Activated CD4-positive, alpha-beta T cell treated with anti-CD3 and anti-CD28 coated beads for 36 hours (primary cell): ENCODE data around the gene NSUN2. TPM values are rescaled to one million over a fixed set of nuclear protein-coding genes. Genes with fewer than 3 reads are reported as not detected.

ENCODE experiments used
- ATAC-seq: fragments of 200-7000 bp; cut with Tn5 transposase; one replicate; pipeline ENCODE4 v1.10.0; 2021; ENCODE audit warnings: mild to moderate bottlenecking, moderate library complexity
- CTCF ChIA-PET: fragments of 350-600 bp; sonication (Branson Sonifier 250); formaldehyde crosslinking; loops from one replicate; lab custom pipeline; 2021; ENCODE audit warnings: antibody characterized with exemption; lab: Charles Lee
- POLR2A ChIA-PET: fragments of 350-600 bp; sonication (Branson Sonifier 250); formaldehyde crosslinking; loops from one replicate; lab custom pipeline; 2021; ENCODE audit warnings: antibody characterized with exemption, inconsistent platforms; lab: Charles Lee
- DNase-seq: peaks from one replicate; pipeline ENCODE4 v3.0.0-alpha.2; 2020
- H3K27ac Mint-ChIP-seq: one replicate; pipeline ENCODE4 v1.8.0; 2021; ENCODE audit warnings: mixed read lengths
- H3K27me3 Mint-ChIP-seq: one replicate; pipeline ENCODE4 v1.8.0; 2021; ENCODE audit warnings: mixed read lengths
- H3K36me3 Mint-ChIP-seq: one replicate; pipeline ENCODE4 v1.8.0; 2021; ENCODE audit warnings: low read depth, mixed read lengths
- H3K4me1 Mint-ChIP-seq: one replicate; pipeline ENCODE4 v1.8.0; 2021; ENCODE audit warnings: mixed read lengths
- H3K4me3 Mint-ChIP-seq: one replicate; pipeline ENCODE4 v1.8.0; 2021; ENCODE audit warnings: mild to moderate bottlenecking, moderate library complexity, mixed read lengths
- H3K9me3 Mint-ChIP-seq: one replicate; pipeline ENCODE4 v1.8.0; 2021; ENCODE audit warnings: low read depth, mixed read lengths
- intact Hi-C, 2 experiments: fragments of 100-400 bp; cut with DNase I in 1 of 2; cut with micrococcal nuclease in 1 of 2; formaldehyde crosslinking; loops; one replicate each; pipeline versions ENCODE4 v1.14.2 to v1.15.1; 2022 to 2024; cut with DNase I, micrococcal nuclease
- total RNA-seq, 2 experiments: library from RNA; stranded (reverse); gene quantifications; one replicate each; pipeline ENCODE4 v1.2.3, GENCODE V29; 2021

Gene NSUN2
- total RNA-seq, 2 experiments from 2014 or later: 91.1 to 97.1 TPM

DNA sequence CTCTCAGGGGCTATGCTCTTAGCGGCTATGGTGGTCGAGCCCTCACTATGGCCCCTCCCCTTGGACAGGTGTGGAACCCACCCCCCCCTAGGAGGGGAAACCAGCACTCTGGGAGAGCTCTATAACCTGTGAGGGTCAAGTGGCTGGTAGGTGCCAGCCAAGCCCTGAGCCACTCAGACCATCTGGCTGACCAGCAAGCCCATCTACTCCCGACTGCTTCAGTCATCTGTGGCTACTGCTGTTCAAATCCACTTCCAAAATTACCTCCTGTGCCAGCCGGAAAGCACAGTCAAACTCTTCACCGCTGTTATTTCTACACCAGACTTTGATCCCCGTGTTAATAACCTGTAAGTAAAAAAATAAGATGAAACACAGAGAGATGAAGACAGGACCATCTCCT lies 28.5 kb downstream of the NSUN2 start:
- Mint-ChIP-seq H3K27me3 (no peaks in the 10 kb centered on the region), H3K4me1 (no peaks in the 10 kb centered on the region), H3K4me3 (no peak overlapping the region), H3K36me3 (peaks cover 76% of the 10 kb centered on the region), H3K27ac (no peak overlapping the region), H3K9me3 (no peaks in the 10 kb centered on the region)
- ATAC-seq (no peak), DNase-seq (no peak)
- ChIA-PET CTCF (no interaction called here), POLR2A (no interaction called here)
- intact Hi-C loops: loop anchor here in 1 of 2 experiments (10.0 kb wide), 1 partner anchor 230 kb away; the partner anchor contains the start of gene MED10

DNA sequence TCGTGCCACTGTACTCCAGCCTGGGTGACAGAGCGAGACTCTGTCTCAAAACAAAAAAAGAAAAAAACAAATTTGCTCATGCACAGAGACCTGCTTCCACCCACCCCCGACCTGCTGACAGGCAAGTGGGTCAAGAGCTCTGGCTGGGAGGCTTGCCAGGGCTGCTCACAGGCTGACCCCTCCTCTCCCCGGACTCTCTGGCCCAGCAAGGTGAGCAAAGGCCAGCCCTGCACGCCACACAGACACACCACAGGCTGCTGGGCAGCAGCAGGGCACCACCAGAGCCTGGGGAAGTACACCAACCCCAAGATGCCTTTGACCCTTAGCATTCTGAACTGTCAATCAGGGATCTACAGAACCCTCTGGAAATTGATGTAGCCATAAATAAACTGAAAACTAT lies 29.2 kb downstream of the NSUN2 start:
- intact Hi-C loops: loop anchor here in 1 of 2 experiments (10.0 kb wide), 1 partner anchor 229 kb away; the partner anchor contains the start of gene MED10
- no peak overlapping the region for H3K4me3 Mint-ChIP-seq
- POLR2A ChIA-PET: no interaction called here
- CTCF ChIA-PET: interaction anchor here (0.6 kb wide), 1 partner anchor 64 kb away, joined by 3 read pairs; no protein-coding TSS in a partner anchor
- DNase-seq: no peak
- no peak overlapping the region for H3K27ac Mint-ChIP-seq
- H3K36me3 Mint-ChIP-seq: peaks cover 75% of the 10 kb centered on the region
- no peaks in the 10 kb centered on the region for H3K27me3 Mint-ChIP-seq
- no peaks in the 10 kb centered on the region for H3K4me1 Mint-ChIP-seq
- ATAC-seq: no peak
- H3K9me3 Mint-ChIP-seq: no peaks in the 10 kb centered on the region

DNA sequence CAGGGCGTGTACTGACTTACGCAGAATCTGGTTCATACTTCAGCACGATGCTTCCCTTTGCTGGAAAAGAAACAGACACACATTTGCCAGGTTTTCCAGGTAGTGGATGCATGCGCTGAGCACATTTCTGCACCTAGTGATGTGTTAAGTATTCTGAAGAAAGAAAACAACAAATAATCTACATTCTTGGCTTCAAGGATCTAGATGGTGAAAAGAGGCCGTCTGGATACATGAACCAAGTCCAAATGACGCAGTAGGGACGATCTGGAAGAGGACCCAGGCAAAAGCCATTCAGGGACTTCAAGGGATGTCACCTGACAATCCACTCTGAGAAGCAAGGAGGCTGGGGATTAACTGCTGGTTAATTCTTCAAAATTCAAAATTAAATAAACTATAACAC lies 30.4 kb downstream of the NSUN2 start:
- ChIA-PET CTCF (interaction anchor here (0.7 kb wide), 1 partner anchor 96 kb away, joined by 3 read pairs; no protein-coding TSS in a partner anchor), POLR2A (no interaction called here)
- Mint-ChIP-seq H3K27me3 (no peaks in the 10 kb centered on the region), H3K9me3 (no peaks in the 10 kb centered on the region), H3K36me3 (peaks cover 82% of the 10 kb centered on the region), H3K4me1 (no peaks in the 10 kb centered on the region), H3K27ac (no peak overlapping the region), H3K4me3 (no peak overlapping the region)
- intact Hi-C loops: loop anchor here in 1 of 2 experiments (10.0 kb wide), 1 partner anchor 228 kb away; the partner anchor contains the start of gene MED10
- DNase-seq: no peak
- no peak for ATAC-seq

DNA sequence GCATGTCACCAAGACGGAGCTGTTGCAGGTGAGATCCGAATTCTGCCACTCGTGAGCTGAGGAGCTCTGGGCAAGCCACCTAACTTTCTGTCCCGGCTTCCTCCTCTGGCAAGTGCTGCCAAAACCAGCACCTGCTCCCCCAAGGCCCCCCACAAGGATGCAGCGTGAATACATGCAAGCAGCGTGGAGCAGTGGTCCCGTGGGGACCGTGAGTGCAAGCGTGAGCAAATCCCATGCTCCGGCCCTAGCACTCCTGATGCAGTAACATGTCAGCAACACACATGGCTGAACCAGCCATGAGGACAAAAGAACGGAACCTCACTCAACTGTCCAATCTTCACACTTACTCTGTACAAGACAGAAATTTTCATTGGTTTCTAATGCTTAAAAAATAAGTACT lies 31.0 kb downstream of the NSUN2 start:
- Mint-ChIP-seq H3K27ac (peak overlapping the region; percentile 31), H3K4me1 (no peaks in the 10 kb centered on the region), H3K9me3 (no peaks in the 10 kb centered on the region), H3K4me3 (no peak overlapping the region), H3K36me3 (peaks cover 82% of the 10 kb centered on the region), H3K27me3 (no peaks in the 10 kb centered on the region)
- DNase-seq (no peak), ATAC-seq (no peak)
- POLR2A ChIA-PET: no interaction called here
- CTCF ChIA-PET: interaction anchor here (0.7 kb wide), 1 partner anchor 96 kb away, joined by 3 read pairs; no protein-coding TSS in a partner anchor
- intact Hi-C loops: loop anchor here in 1 of 2 experiments (10.0 kb wide), 1 partner anchor 227 kb away; the partner anchor contains the start of gene MED10

DNA sequence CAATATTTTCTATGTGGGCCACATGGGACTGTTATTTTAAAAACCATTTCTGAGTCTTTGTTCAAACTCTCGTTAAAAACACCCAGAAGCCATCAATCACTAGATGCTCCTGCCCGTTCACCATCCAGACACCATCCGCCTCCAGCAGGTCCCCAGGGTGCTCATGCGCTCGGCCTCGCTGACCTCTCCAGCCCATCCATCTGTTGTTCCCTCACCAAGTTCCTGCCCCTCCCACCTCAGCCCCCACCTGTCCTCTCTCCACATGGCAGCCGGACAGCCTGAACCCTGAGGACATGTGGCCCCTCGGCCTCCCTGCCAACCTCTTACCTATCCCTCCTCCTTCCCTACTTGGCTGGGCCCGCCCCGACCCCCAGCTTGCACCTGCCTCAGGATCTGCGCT lies 31.6 kb downstream of the NSUN2 start:
- POLR2A ChIA-PET: no interaction called here
- peak overlapping the region; percentile 31 for H3K27ac Mint-ChIP-seq
- intact Hi-C loops: loop anchor here in 1 of 2 experiments (10.0 kb wide), 1 partner anchor 226 kb away; the partner anchor contains the start of gene MED10

DNA sequence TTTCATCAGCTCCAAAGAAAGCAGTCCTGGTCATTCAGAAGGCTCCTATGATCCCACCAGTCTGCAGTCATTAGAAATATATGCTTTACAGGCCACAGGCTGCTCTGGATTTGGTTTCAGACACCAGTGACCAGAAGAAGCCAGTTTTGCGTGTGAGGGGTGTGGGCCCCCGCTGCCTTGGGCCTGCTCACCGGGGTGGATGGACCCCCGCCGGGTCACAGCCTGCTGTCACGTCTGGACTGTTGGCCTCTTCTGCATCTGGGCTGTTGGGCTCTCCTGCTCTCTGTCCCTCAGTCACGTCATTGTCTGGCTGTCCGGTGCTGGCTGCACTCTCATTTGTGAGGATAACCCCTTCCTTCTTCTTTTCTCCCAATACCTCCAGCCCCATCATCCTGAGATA lies 33.1 kb downstream of the NSUN2 start:
- Mint-ChIP-seq H3K4me3 (no peak overlapping the region), H3K4me1 (no peaks in the 10 kb centered on the region), H3K27ac (no peak overlapping the region), H3K36me3 (peaks cover 77% of the 10 kb centered on the region), H3K9me3 (no peaks in the 10 kb centered on the region), H3K27me3 (no peaks in the 10 kb centered on the region)
- ATAC-seq (no peak), DNase-seq (no peak)
- ChIA-PET POLR2A (no interaction called here), CTCF (no interaction called here)
- intact Hi-C loops: loop anchor here in 1 of 2 experiments (10.0 kb wide), 1 partner anchor 225 kb away; the partner anchor contains the start of gene MED10

More for the DNA sequence above, 31.6 kb downstream of the NSUN2 start:
- DNase-seq (no peak), ATAC-seq (no peak)
- Mint-ChIP-seq H3K36me3 (peaks cover 85% of the 10 kb centered on the region), H3K27me3 (no peaks in the 10 kb centered on the region), H3K4me3 (no peak overlapping the region), H3K4me1 (no peaks in the 10 kb centered on the region), H3K9me3 (no peaks in the 10 kb centered on the region)
- CTCF ChIA-PET: no interaction called here

DNA sequence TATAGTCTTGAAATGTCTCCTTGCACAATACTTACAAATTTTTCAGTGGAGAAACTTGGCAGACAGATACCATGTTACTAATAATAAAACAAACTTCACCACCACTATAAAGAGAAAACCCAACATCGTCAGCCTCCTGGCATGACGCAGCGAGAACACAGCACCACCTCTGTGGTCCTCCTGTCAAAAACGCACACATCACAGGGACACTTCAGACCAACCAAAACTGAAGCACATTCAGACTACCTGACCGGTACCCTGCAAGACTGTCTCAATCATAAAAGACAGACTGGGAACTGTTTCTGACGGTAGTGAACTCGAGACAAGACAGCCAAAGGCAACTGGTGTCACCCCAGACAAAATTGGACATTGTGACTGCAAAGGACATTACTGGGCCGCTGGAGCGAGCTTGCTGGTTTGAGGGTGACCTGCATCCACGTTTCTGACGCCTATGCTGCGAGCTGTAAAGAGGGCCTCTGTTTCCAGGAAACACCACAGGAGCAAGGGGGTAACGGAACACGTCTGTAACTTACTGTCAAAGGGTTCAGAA lies 34.4 kb downstream of the NSUN2 start:
- H3K9me3 Mint-ChIP-seq: no peaks in the 10 kb centered on the region
- H3K4me3 Mint-ChIP-seq: no peak overlapping the region
- no peaks in the 10 kb centered on the region for H3K27me3 Mint-ChIP-seq
- H3K27ac Mint-ChIP-seq: no peak overlapping the region
- no peaks in the 10 kb centered on the region for H3K4me1 Mint-ChIP-seq
- peaks cover 64% of the 10 kb centered on the region for H3K36me3 Mint-ChIP-seq
- no peak for DNase-seq
- intact Hi-C loops: no loop called here
- no peak for ATAC-seq
- POLR2A ChIA-PET: no interaction called here
- CTCF ChIA-PET: no interaction called here

DNA sequence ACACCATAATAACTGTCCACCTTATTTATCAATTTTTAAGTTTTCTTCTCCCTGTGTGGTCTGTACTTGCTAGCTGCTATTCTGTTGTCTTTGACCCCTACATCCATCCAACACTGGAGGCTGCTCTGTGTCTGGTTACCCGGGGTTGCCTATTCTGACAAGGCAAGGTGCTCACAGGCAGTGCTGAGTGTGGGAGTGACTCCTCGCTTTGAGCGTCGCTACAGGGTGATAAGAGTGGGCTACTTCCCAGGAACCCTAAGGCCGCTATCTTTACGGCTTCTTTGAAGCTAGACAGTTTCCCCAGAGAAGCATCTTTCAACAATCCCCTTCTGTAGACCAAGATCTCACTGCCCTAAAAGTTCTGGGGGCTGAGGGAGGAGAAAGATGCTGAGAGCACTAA lies 35.3 kb downstream of the NSUN2 start:
- Mint-ChIP-seq H3K4me3 (no peak overlapping the region), H3K27ac (no peak overlapping the region), H3K36me3 (peaks cover 58% of the 10 kb centered on the region), H3K4me1 (no peaks in the 10 kb centered on the region), H3K27me3 (no peaks in the 10 kb centered on the region), H3K9me3 (no peaks in the 10 kb centered on the region)
- intact Hi-C loops: no loop called here
- CTCF ChIA-PET: interaction anchor here (0.5 kb wide), 1 partner anchor 12 kb away, joined by 3 read pairs; no protein-coding TSS in a partner anchor
- ATAC-seq: no peak
- no peak for DNase-seq
- POLR2A ChIA-PET: no interaction called here

DNA sequence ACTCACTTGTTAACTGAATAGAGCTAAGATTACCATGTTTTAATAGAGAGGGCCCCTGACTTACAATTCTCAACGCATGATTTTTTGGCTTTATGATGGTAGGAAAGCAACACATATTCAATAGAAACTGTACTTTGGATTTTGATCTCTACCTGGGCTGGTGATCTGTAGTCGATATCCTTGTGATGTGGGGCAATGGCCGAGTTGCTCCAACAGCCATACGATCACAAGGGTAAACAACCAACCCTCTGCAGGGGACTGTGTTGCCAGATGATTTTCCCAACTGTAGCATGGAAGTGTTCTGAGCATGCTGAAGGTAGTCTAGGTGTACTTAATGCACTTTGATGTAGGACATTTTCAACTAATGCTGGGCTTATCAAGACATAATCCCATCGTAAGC lies 36.5 kb downstream of the NSUN2 start:
- Mint-ChIP-seq H3K4me1 (no peaks in the 10 kb centered on the region), H3K27ac (no peak overlapping the region), H3K4me3 (no peak overlapping the region), H3K27me3 (no peaks in the 10 kb centered on the region), H3K9me3 (no peaks in the 10 kb centered on the region), H3K36me3 (peaks cover 47% of the 10 kb centered on the region)
- ChIA-PET CTCF (interaction anchor here (0.5 kb wide), 1 partner anchor 129 kb away, joined by 3 read pairs; no protein-coding TSS in a partner anchor), POLR2A (no interaction called here)
- DNase-seq (no peak), ATAC-seq (no peak)
- intact Hi-C loops: no loop called here

DNA sequence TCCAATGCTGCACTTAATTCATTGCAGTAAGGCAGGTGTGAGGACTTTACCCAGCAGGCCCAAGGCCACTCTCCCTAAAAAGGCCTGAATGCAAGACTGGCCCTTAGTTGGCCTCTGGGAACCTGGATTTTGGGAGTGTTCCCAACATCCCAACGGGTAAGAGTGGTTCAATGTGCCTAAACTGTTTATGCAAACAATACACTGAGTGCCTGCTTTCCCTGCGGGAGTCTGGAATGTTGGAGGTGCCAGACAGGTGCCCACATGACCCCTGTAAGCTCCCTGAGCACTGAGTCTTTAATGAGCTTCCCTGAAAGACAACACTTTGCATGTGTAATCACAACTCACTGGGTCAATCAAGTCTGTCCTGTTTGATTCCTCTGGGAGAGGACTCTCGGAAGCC lies 37.4 kb downstream of the NSUN2 start:
- Mint-ChIP-seq H3K27ac (no peak overlapping the region), H3K36me3 (peaks cover 38% of the 10 kb centered on the region), H3K27me3 (no peaks in the 10 kb centered on the region), H3K4me3 (no peak overlapping the region), H3K9me3 (no peaks in the 10 kb centered on the region), H3K4me1 (no peaks in the 10 kb centered on the region)
- CTCF ChIA-PET: no interaction called here
- ATAC-seq (no peak), DNase-seq (no peak)
- intact Hi-C loops: no loop called here
- POLR2A ChIA-PET: no interaction called here

DNA sequence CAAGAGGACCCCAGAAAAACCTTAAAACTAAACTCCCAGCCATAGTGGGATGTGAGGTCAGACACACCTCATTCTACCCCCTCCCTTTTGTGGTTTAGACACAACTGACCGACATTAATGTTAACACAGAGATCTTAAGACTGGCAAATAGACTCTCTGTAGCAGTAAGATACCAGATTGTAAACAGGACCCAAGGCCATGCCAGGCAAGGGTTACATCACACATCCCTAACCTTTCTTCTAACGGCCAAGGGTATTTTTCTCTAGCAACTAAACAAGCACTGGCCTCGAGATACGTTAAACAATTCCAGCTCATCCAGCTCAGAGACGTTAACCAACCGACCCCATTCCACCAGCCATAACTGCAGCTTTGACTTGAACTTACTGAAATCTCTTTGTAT lies 38.8 kb downstream of the NSUN2 start:
- Mint-ChIP-seq H3K27ac (no peak overlapping the region), H3K9me3 (no peaks in the 10 kb centered on the region), H3K27me3 (no peaks in the 10 kb centered on the region), H3K4me1 (no peaks in the 10 kb centered on the region), H3K36me3 (peaks cover 28% of the 10 kb centered on the region), H3K4me3 (no peak overlapping the region)
- ATAC-seq (no peak), DNase-seq (no peak)
- intact Hi-C loops: no loop called here
- ChIA-PET CTCF (no interaction called here), POLR2A (no interaction called here)
